BLaER1 (cell line): Measurements from ENCODE around the gene CALY.

ENCODE experiments used
- H3K27ac ChIP-seq: shearing (Covaris generic); formaldehyde crosslinking; 2 replicates; pipeline ENCODE4 v1.8.1; 2022
- H3K27me3 ChIP-seq: shearing (Covaris generic); formaldehyde crosslinking; 2 replicates; pipeline ENCODE4 v1.8.1; 2022
- H3K36me3 ChIP-seq: shearing (Covaris generic); formaldehyde crosslinking; 2 replicates; pipeline ENCODE4 v1.8.1; 2022
- H3K4me1 ChIP-seq: shearing (Covaris generic); formaldehyde crosslinking; 2 replicates; pipeline ENCODE4 v1.8.1; 2022
- H3K4me2 ChIP-seq: shearing (Covaris generic); formaldehyde crosslinking; 2 replicates; pipeline ENCODE4 v1.8.1; 2022
- H3K4me3 ChIP-seq: shearing (Covaris generic); formaldehyde crosslinking; 2 replicates; pipeline ENCODE4 v1.8.1; 2022
- H3K9ac ChIP-seq: shearing (Covaris generic); formaldehyde crosslinking; 2 replicates; pipeline ENCODE4 v1.8.1; 2022
- H3K9me3 ChIP-seq: shearing (Covaris generic); formaldehyde crosslinking; 2 replicates; pipeline ENCODE4 v1.8.1; 2022
- H4K20me1 ChIP-seq: shearing (Covaris generic); formaldehyde crosslinking; 2 replicates; pipeline ENCODE4 v1.8.1; 2022
- Cebpa-rat ChIP-seq: shearing (Covaris generic); IDR thresholded peaks from 2 replicates; pipeline ENCODE4 v1.8.1; 2022

Gene CALY

GRCh38 chr10:133332936-133333699 is 3.6 kb downstream of the CALY start:
- no peak for TF ChIP-seq Cebpa-rat
- peaks cover 11% of the 10 kb centered on the region; the same call in 1 of the 2 replicates for H4K20me1 ChIP-seq
- no peak overlapping the region for H3K4me3 ChIP-seq
- H3K27me3 ChIP-seq = peaks cover 78% of the 10 kb centered on the region
- no peak overlapping the region for H3K9ac ChIP-seq
- H3K4me2 ChIP-seq = no peak overlapping the region
- peaks cover 37% of the 10 kb centered on the region for H3K9me3 ChIP-seq
- no peak overlapping the region for H3K27ac ChIP-seq
- H3K36me3 ChIP-seq = no peaks in the 10 kb centered on the region
- H3K4me1 ChIP-seq = peaks cover 28% of the 10 kb centered on the region

DNA sequence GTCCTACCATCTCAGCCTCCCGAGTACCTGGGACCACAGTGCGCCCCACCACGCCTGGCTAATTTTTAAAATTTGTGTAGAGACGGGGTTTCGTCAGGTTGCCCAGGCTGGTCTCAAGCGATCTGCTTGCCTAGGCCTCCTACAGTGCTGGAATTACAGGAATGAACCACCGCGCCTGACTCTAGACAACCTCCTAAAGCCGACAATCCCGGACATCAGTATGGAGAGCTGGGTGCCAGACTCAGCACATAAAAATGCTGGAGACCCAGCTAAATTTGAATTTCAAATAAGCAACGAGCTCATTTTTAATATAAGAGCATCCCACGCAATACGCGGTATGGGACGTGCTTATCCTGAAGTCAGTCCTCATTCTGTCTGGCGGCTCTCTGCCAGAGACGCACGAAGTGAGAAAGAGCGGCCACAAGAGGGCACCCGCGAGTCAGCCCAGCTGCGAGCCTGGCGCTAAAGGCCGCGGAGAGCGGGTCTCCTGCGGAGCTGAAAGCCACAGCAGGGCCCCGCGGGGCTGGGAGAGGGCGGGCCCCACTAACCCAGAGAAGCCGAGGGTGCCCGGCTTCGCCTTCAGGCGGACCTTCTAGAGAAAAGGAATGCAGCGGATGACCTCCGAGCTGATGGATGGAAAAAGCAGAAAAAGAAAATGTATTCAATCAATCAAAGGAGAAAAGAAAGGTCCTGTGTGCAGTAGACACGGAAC is 7.0 kb downstream of the CALY start:
- Histone ChIP-seq H3K9me3 (peaks cover 3% of the 10 kb centered on the region), H3K27me3 (peaks cover 78% of the 10 kb centered on the region), H3K36me3 (no peaks in the 10 kb centered on the region), H3K4me1 (peaks cover 26% of the 10 kb centered on the region), H3K27ac (no peak overlapping the region), H3K4me2 (peak overlapping the region; percentile 83), H3K4me3 (no peak overlapping the region), H4K20me1 (peaks cover 37% of the 10 kb centered on the region; the same call in 1 of the 2 replicates), H3K9ac (no peak overlapping the region)
- no peak for TF ChIP-seq Cebpa-rat

GRCh38 chr10:133328358-133329343 is 8.0 kb downstream of the CALY start:
- Histone ChIP-seq H3K4me3 (no peak overlapping the region), H3K4me1 (peaks cover 27% of the 10 kb centered on the region), H3K27me3 (peaks cover 71% of the 10 kb centered on the region), H3K27ac (no peak overlapping the region), H3K9ac (no peak overlapping the region), H4K20me1 (peaks cover 37% of the 10 kb centered on the region; the same call in 1 of the 2 replicates), H3K36me3 (no peaks in the 10 kb centered on the region), H3K9me3 (no peaks in the 10 kb centered on the region), H3K4me2 (no peak overlapping the region)
- no peak for TF ChIP-seq Cebpa-rat

- Histone ChIP-seq H3K36me3 (no peaks in the 10 kb centered on the region), H4K20me1 (peaks cover 37% of the 10 kb centered on the region; the same call in 1 of the 2 replicates), H3K4me3 (no peak overlapping the region), H3K4me2 (no peak overlapping the region), H3K9ac (no peak overlapping the region), H3K27me3 (peaks cover 65% of the 10 kb centered on the region), H3K27ac (no peak overlapping the region), H3K9me3 (no peaks in the 10 kb centered on the region), H3K4me1 (peaks cover 27% of the 10 kb centered on the region)
- no peak for TF ChIP-seq Cebpa-rat
These were observed 8.9 kb downstream of the CALY start for GRCh38 chr10:133327651-133328357.

DNA sequence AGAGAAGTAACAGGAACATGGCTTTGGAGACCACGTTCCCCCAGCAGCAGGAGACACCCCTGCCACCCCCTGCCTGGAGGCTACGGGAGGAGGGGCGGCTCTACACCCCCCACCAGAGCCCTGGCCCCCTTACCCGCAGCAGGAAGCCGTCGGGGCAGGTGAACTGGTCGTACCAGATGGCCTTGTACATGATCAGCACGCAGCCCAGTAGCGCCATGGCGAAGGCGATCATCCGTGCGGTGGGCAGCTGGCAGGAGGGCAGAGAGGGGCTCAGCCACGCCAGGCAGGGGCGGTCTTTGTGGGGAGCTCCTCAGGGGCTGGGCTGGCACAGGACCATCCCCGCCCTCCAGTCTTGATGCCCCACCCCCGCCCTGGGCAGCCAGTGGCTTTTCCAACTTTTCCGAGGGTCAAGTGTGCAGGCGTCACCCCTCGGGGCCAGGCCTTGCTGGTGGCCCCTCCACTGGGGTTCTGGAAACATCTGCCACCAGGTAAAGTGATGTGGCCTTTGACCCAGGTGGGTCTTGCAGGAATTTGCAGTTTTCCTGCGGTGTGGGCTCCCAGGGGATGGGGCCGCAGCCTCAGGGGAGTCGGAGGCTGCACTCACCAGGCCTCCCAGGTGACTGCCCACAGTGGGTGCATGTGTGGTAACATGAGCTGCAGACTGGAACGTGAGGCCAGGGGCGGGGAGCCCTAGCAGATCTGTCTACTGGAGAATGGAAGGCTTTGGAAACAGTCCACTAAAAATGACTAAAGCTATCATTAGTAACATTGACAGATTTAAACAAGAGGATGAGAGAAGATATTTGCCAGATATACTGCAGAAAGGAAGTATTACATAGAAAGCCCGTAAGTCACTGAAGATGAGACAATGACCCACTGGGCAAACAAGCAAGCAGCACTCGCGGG is 9.7 kb downstream of the CALY start:
- Histone ChIP-seq H3K4me3 (no peak overlapping the region), H4K20me1 (peaks cover 37% of the 10 kb centered on the region; the same call in 1 of the 2 replicates), H3K9ac (no peak overlapping the region), H3K27ac (no peak overlapping the region), H3K36me3 (no peaks in the 10 kb centered on the region), H3K4me1 (peaks cover 27% of the 10 kb centered on the region), H3K9me3 (no peaks in the 10 kb centered on the region), H3K4me2 (peak overlapping the region; percentile 26), H3K27me3 (peaks cover 57% of the 10 kb centered on the region)
- TF ChIP-seq Cebpa-rat = no peak

GRCh38 chr10:133326223-133326551 is 10.5 kb downstream of the CALY start:
- no peak overlapping the region for H3K9ac ChIP-seq
- H3K9me3 ChIP-seq = peaks cover 4% of the 10 kb centered on the region; the same call in 1 of the 2 replicates
- H3K27me3 ChIP-seq = peaks cover 50% of the 10 kb centered on the region
- H3K27ac ChIP-seq = no peak overlapping the region
- H3K4me3 ChIP-seq = no peak overlapping the region
- no peaks in the 10 kb centered on the region for H3K36me3 ChIP-seq
- no peak overlapping the region for H3K4me2 ChIP-seq
- peaks cover 27% of the 10 kb centered on the region for H3K4me1 ChIP-seq
- peaks cover 37% of the 10 kb centered on the region; the same call in 1 of the 2 replicates for H4K20me1 ChIP-seq
- no peak for TF ChIP-seq Cebpa-rat

DNA sequence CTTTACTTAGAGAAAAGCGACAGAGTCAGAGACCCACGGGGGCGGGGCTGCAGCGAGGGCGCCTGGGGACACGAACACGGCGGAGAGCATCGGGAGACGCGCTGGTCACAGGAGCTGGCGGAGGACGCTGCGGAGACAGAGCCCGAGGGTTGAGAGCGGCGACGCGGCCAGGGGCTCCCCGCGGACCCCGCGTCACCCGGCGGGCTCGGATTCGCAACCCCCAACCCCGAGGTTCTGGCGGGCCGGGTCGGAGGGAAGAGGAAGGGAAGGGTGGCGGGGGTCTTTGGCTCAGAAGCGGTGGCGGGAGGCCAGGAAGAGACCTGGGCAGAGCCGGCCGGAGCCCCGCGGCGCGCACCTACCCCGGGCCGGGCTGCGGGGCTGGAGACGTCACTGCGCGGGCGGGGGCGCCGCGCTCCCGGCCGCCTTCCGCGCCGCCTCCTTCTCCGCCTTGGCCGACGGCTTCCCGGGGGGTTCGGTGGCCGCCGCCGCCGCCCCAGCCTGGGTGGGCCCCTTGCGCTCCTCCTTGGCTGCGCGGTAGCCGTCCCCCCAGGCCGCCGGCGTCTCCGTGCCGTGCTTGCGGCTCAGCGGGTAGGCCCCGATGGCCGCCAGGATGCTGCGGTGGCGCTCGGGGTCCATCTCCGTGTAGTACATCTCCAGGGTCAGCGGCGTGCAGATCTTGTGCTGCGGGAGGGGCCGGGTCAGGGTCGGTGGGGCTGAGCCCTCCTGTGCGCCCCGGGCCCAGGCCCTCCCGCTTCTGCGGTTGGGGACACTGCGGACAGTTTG is 11.1 kb downstream of the CALY start:
- Histone ChIP-seq H3K27me3 (peaks cover 50% of the 10 kb centered on the region), H3K4me2 (peak overlapping the region; percentile 55), H3K4me1 (peaks cover 27% of the 10 kb centered on the region), H3K9me3 (peaks cover 9% of the 10 kb centered on the region), H3K36me3 (no peaks in the 10 kb centered on the region), H4K20me1 (peaks cover 37% of the 10 kb centered on the region; the same call in 1 of the 2 replicates), H3K9ac (no peak overlapping the region), H3K27ac (no peak overlapping the region), H3K4me3 (no peak overlapping the region)
- TF ChIP-seq Cebpa-rat = no peak

DNA sequence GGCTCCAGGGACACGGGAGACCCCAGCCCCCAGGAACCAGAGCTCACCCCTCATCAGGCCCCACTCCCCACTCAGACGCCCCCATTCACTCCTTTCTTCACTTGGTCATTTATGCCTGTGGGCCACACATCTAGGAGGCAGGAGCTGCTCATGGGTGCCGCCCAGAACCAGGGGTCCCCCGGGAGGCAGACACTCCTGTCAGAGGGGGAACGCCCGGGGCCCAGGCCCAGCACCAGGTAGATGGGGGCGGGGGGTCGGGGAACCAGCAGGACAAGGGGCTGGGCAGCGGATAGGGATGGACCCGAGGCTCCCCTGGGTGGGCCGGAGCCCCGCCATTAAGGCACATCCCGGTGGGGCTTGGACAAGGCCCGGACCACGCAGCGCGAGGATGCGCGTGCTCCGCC is 11.8 kb downstream of the CALY start:
- H4K20me1 ChIP-seq = peaks cover 37% of the 10 kb centered on the region; the same call in 1 of the 2 replicates
- no peak overlapping the region for H3K27ac ChIP-seq
- H3K36me3 ChIP-seq = no peaks in the 10 kb centered on the region
- H3K27me3 ChIP-seq = peaks cover 50% of the 10 kb centered on the region
- peak overlapping the region; percentile 55 for H3K4me2 ChIP-seq
- H3K9me3 ChIP-seq = peaks cover 11% of the 10 kb centered on the region
- H3K9ac ChIP-seq = no peak overlapping the region
- no peak overlapping the region for H3K4me3 ChIP-seq
- peaks cover 27% of the 10 kb centered on the region for H3K4me1 ChIP-seq
- TF ChIP-seq Cebpa-rat = no peak
